A549 (cell line): Measurements from ENCODE around the gene MYOC. TPM values are rescaled to one million over a fixed set of nuclear protein-coding genes. Genes with fewer than 3 reads are reported as not detected.

ENCODE experiments used
- ATAC-seq, 2 experiments: fragments of 200-7000 bp in 1 of 2; fragments of >200 bp in 1 of 2; cut with Nextera tagmentation in 1 of 2; cut with Tn5 transposase in 1 of 2; 3 replicates each; pipeline versions ENCODE4 v1.8.0 to v1.9.1; 2018 to 2020; ENCODE audit warnings: mild to moderate bottlenecking in 1 of 2, moderate library complexity in 1 of 2
- CTCF ChIA-PET: fragments of 300-600 bp; sonication (Branson Sonifier 250); formaldehyde crosslinking; extraction: SDS; loops from one replicate; lab custom pipeline; 2021; ENCODE audit warnings: antibody characterized with exemption, inconsistent platforms; lab: Yijun Ruan, JAX
- POLR2A ChIA-PET: fragments of 350-600 bp; formaldehyde crosslinking; extraction: SDS; loops from one replicate; lab custom pipeline; 2021; ENCODE audit warnings: antibody characterized with exemption, inconsistent platforms; lab: Yijun Ruan, JAX
- DNase-seq, 2 experiments: peaks; one replicate each; pipeline versions ENCODE4 v3.0.0 to v3.0.0-alpha.2; 2011 to 2016; ENCODE audit warnings: low read depth in 1 of 2, low spot score in 1 of 2
- FAIRE-seq: peaks from 2 replicates; lab custom pipeline; 2011; peaks lifted over from hg19 to GRCh38; lab: Jason Lieb, UNC
- H3K27ac ChIP-seq, 2 experiments: fragments of >200 bp; sonication (Bioruptor Twin); formaldehyde crosslinking; 3 replicates each; pipeline ENCODE4 v1.5.1; 2016 to 2017
- H3K4me1 ChIP-seq: fragments of >200 bp; sonication (Bioruptor Twin); formaldehyde crosslinking; 3 replicates; pipeline ENCODE4 v1.6.1; 2016
- H3K4me2 ChIP-seq: fragments of >200 bp; sonication (Bioruptor Twin); formaldehyde crosslinking; 3 replicates; pipeline ENCODE4 v1.6.1; 2016
- H3K4me3 ChIP-seq: fragments of >200 bp; sonication (Bioruptor Twin); formaldehyde crosslinking; 3 replicates; pipeline ENCODE4 v1.5.1; 2016
- H3K9me3 ChIP-seq: fragments of >200 bp; sonication (Bioruptor Twin); formaldehyde crosslinking; 3 replicates; pipeline ENCODE4 v1.6.1; 2016
- BHLHE40 ChIP-seq: IDR thresholded peaks from 2 replicates; pipeline ENCODE4 v1.6.1; 2012; ENCODE audit warnings: low read depth, low read length, inconsistent platforms
- CEBPB ChIP-seq, 2 experiments: fragments of >200 bp in 1 of 2; sonication (Bioruptor Twin) in 1 of 2; formaldehyde crosslinking in 1 of 2; IDR thresholded peaks; 2 replicates each; pipeline ENCODE4 v1.6.1; 2012 to 2016
- CHD4 ChIP-seq: fragments of 200-600 bp; sonication (generic); IDR thresholded peaks from 2 replicates; pipeline ENCODE4 v1.6.1; 2016; ENCODE audit warnings: antibody characterized with exemption, mild to moderate bottlenecking, borderline replicate concordance
- CTCF ChIP-seq: fragments of >200 bp; sonication (Bioruptor Twin); formaldehyde crosslinking; IDR thresholded peaks from 3 replicates; pipeline ENCODE4 v1.5.1; 2016
- E2F6 ChIP-seq: IDR thresholded peaks from 2 replicates; pipeline ENCODE4 v1.6.1; 2012; ENCODE audit warnings: low read depth, borderline replicate concordance
- EHF ChIP-seq: fragments of 250-450 bp; sonication (Bioruptor Pico); IDR thresholded peaks from 2 replicates; pipeline ENCODE4 v1.5.0; 2020; ENCODE audit warnings: mild to moderate bottlenecking
- EP300 ChIP-seq, 2 experiments: fragments of >200 bp; sonication (Bioruptor Twin); formaldehyde crosslinking; IDR thresholded peaks; 2 replicates in 1 of 2; 3 replicates in 1 of 2; pipeline ENCODE4 v1.6.1; 2016 to 2017
- FOSB ChIP-seq: fragments of 250-450 bp; sonication (Bioruptor Pico); IDR thresholded peaks from 2 replicates; pipeline ENCODE4 v1.5.0; 2020; ENCODE audit warnings: mild to moderate bottlenecking, moderate library complexity
- FOSL2 ChIP-seq, 2 experiments: fragments of 450-650 bp in 1 of 2; fragments of >200 bp in 1 of 2; sonication (Bioruptor Twin) in 1 of 2; formaldehyde crosslinking; IDR thresholded peaks; 2 replicates each; pipeline versions ENCODE4 v1.5.0 to v1.6.1; 2016 to 2020; ENCODE audit warnings: mild to moderate bottlenecking in 1 of 2, moderate library complexity in 1 of 2
- HOXA7 ChIP-seq: fragments of 250-450 bp; sonication (Bioruptor Pico); IDR thresholded peaks from 2 replicates; pipeline ENCODE4 v1.5.0; 2020; ENCODE audit warnings: mild to moderate bottlenecking, moderate library complexity
- JUN ChIP-seq, 2 experiments: fragments of >200 bp; sonication (Bioruptor Twin); formaldehyde crosslinking; IDR thresholded peaks; 2 replicates in 1 of 2; 3 replicates in 1 of 2; pipeline ENCODE4 v1.6.1; 2016 to 2017
- MAX ChIP-seq: IDR thresholded peaks from 2 replicates; pipeline ENCODE4 v1.6.1; 2012
- MAZ ChIP-seq: fragments of 150-350 bp; IDR thresholded peaks from 2 replicates; pipeline ENCODE4 v1.6.1; 2014; ENCODE audit warnings: antibody characterized with exemption, low read depth, low read length, borderline replicate concordance
- MYC ChIP-seq: IDR thresholded peaks from 2 replicates; pipeline ENCODE4 v1.6.1; 2012; ENCODE audit warnings: mild to moderate bottlenecking, inconsistent platforms, low read length, improper control_type of control experiment, borderline replicate concordance
- NPAS2 ChIP-seq: fragments of 250-450 bp; sonication (Bioruptor Pico); IDR thresholded peaks from 2 replicates; pipeline ENCODE4 v1.8.0; 2022; ENCODE audit warnings: mild to moderate bottlenecking, moderate library complexity, borderline replicate concordance
- PBX3 ChIP-seq: IDR thresholded peaks from 2 replicates; pipeline ENCODE4 v1.6.1; 2012
- PHF8 ChIP-seq: fragments of 200-600 bp; sonication (generic); IDR thresholded peaks from 2 replicates; pipeline ENCODE4 v1.6.1; 2016; ENCODE audit warnings: low read depth, mild to moderate bottlenecking, antibody characterized with exemption, moderate library complexity, borderline replicate concordance
- POLR2AphosphoS2 ChIP-seq: conservative IDR thresholded peaks from 2 replicates; pipeline ENCODE4 v1.6.1; 2012; ENCODE audit warnings: low read length, improper control_type of control experiment, inconsistent platforms
- RAD21 ChIP-seq, 2 experiments: fragments of >200 bp in 1 of 2; sonication (Bioruptor Twin) in 1 of 2; formaldehyde crosslinking in 1 of 2; IDR thresholded peaks in 1 of 2; conservative IDR thresholded peaks in 1 of 2; 2 replicates in 1 of 2; 3 replicates in 1 of 2; pipeline ENCODE4 v1.6.1; 2012 to 2018; ENCODE audit warnings: inconsistent platforms in 1 of 2
- RCOR1 ChIP-seq: fragments of 150-350 bp; IDR thresholded peaks from 2 replicates; pipeline ENCODE4 v1.6.1; 2014; ENCODE audit warnings: antibody characterized with exemption, low read length, low read depth
- RNF2 ChIP-seq: fragments of 200-600 bp; sonication (generic); IDR thresholded peaks from 2 replicates; pipeline ENCODE4 v1.6.1; 2016; ENCODE audit warnings: low read depth, mild to moderate bottlenecking, antibody characterized with exemption, moderate library complexity, borderline replicate concordance
- SREBF2 ChIP-seq: fragments of 450-650 bp; IDR thresholded peaks from 2 replicates; pipeline ENCODE4 v1.6.1; 2014; ENCODE audit warnings: mild to moderate bottlenecking, moderate library complexity
- TFCP2L1 ChIP-seq: fragments of 250-450 bp; sonication (Bioruptor Pico); IDR thresholded peaks from 2 replicates; pipeline ENCODE4 v1.5.0; 2021; ENCODE audit warnings: mild to moderate bottlenecking
- TP53 ChIP-seq: fragments of 250-450 bp; sonication (Bioruptor Pico); IDR thresholded peaks from 2 replicates; pipeline ENCODE4 v1.5.0; 2021; ENCODE audit warnings: mild to moderate bottlenecking, moderate library complexity
- USF2 ChIP-seq: fragments of 450-650 bp; IDR thresholded peaks from 2 replicates; pipeline ENCODE4 v1.6.1; 2014; ENCODE audit warnings: antibody characterized with exemption
- ZFP36 ChIP-seq: fragments of 450-650 bp; IDR thresholded peaks from 2 replicates; pipeline ENCODE4 v1.6.1; 2014; ENCODE audit warnings: borderline replicate concordance; ENCODE audit not compliant: partially characterized antibody
- WGBS: methylation state at CpG from one replicate; pipeline ENCODE4 v1.1.6; 2017; ENCODE audit errors: missing lambda C conversion rate; 5-methylcytosine and 5-hydroxymethylcytosine counted together
- polyA plus RNA-seq, 4 experiments: library from polyadenylated mRNA; depleted of rRNA in 3 of 4; stranded (reverse); fragments of >200 nt; fragmentation: RNase III in 1 of 4; extraction: RNeasy Plus Mini Kit Qiagen cat#74134 plus additional on column Dnase treatment in 1 of 4; gene quantifications; 2 replicates in 3 of 4; 3 replicates in 1 of 4; pipeline ENCODE4 v1.2.3, GENCODE V29; 2011 to 2017

The MYOC gene
- polyA plus RNA-seq, 2 of the 4 experiments (the other 2 are of a cell fraction), result not detected

- ATAC-seq (no peak; a peak in 1 of 6 replicates), DNase-seq (no peak), FAIRE-seq (no peak)
- Histone ChIP-seq H3K4me2 (peak overlapping the region; percentile 21; the same call in 1 of the 3 replicates), H3K27ac (no peak overlapping the region), H3K9me3 (no peaks in the 10 kb centered on the region), H3K4me1 (peaks cover 16% of the 10 kb centered on the region; the same call in 2 of the 3 replicates), H3K4me3 (no peak overlapping the region)
- 65% methylated on average over 6 of the region's 6 CpGs for WGBS
- TF ChIP-seq EHF (CRISPR knock-in tag), result no peak
- no peak for TF ChIP-seq MYC
- no peak for TF ChIP-seq NPAS2 (CRISPR knock-in tag)
- no peak for TF ChIP-seq EP300 (IDR thresholded peaks at IDR 0.05)
- TF ChIP-seq CEBPB (IDR thresholded peaks at IDR 0.05), result no peak
- no peak for TF ChIP-seq SREBF2
- no peak for TF ChIP-seq E2F6
- no peak for TF ChIP-seq BHLHE40
- no peak for TF ChIP-seq JUN (IDR thresholded peaks at IDR 0.05)
- no peak for TF ChIP-seq ZFP36
- no peak for TF ChIP-seq RNF2
- no peak for TF ChIP-seq RCOR1
- TF ChIP-seq TFCP2L1 (CRISPR knock-in tag), result no peak
- TF ChIP-seq MAZ, result no peak
- no peak for TF ChIP-seq FOSB (CRISPR knock-in tag)
- no peak for TF ChIP-seq PHF8
- TF ChIP-seq CTCF, result no peak; the same call in 2 of the 3 replicates
- no peak for TF ChIP-seq FOSL2 (IDR thresholded peaks at IDR 0.05)
- no peak for TF ChIP-seq FOSL2 (CRISPR knock-in tag; IDR thresholded peaks at IDR 0.05)
- no peak for TF ChIP-seq MAX
- ChIA-PET POLR2A (no interaction called here), CTCF (interaction anchor here (1.2 to 6.6 kb wide), 4 partner anchors 11 to 60 kb away, joined by 3 to 48 read pairs (median 5); no protein-coding TSS in a partner anchor)
Observed at GRCh38 chr1:171655746-171656116, 3.2 kb upstream of the MYOC start.

- DNase-seq (peak; percentile 18 to 57), ATAC-seq (peak; percentile 44 to 88; a peak in 4 of 6 replicates), FAIRE-seq (no peak)
- 68% methylated on average over 24 of the region's 24 CpGs for WGBS
- ChIA-PET POLR2A (no interaction called here), CTCF (interaction anchor here (0.5 to 6.6 kb wide), 9 partner anchors 8 to 326 kb away, joined by 3 to 48 read pairs (median 3); no protein-coding TSS in a partner anchor)
- peaks cover 16% of the 10 kb centered on the region; the same call in 2 of the 3 replicates for H3K4me1 ChIP-seq
- TF ChIP-seq PBX3, result no peak
- TF ChIP-seq POLR2AphosphoS2, result no peak
- peak; percentile 38; the same call in 2 of the 3 replicates for TF ChIP-seq CTCF
- no peak for TF ChIP-seq ZFP36
- TF ChIP-seq JUN (IDR thresholded peaks at IDR 0.05), result no peak
- no peak for TF ChIP-seq EHF (CRISPR knock-in tag)
- no peak for TF ChIP-seq CHD4
- no peak for TF ChIP-seq TP53 (CRISPR knock-in tag)
- TF ChIP-seq RAD21 (conservative IDR thresholded peaks at IDR 0.05 in 1 of 2, IDR thresholded peaks at IDR 0.05 in 1 of 2), result peak in 1 of 2 experiments; percentile 35; a peak in 2 of 5 replicates
- no peak for TF ChIP-seq USF2
- no peak for TF ChIP-seq HOXA7
- no peak overlapping the region for H3K4me3 ChIP-seq
- H3K9me3 ChIP-seq, result no peaks in the 10 kb centered on the region
- no peak overlapping the region for H3K27ac ChIP-seq
- H3K4me2 ChIP-seq, result 0 out of 3 replicates have a peak overlapping the region, but pooled peaks have one; percentile 21
Observed at GRCh38 chr1:171654942-171655745, 2.7 kb upstream of the MYOC start.
